ENCODE measurements around the gene EZH1. TPM values are rescaled to one million over a fixed set of nuclear protein-coding genes. Genes with fewer than 3 reads are reported as not detected.
A peak's percentile ranks its signal among the peaks of the same experiment; 100 is the strongest.

EZH1 gene
- polyA plus RNA-seq, 3 donors from 2014 or later = 9.8 to 32.3 (median 19.5) TPM

DNA sequence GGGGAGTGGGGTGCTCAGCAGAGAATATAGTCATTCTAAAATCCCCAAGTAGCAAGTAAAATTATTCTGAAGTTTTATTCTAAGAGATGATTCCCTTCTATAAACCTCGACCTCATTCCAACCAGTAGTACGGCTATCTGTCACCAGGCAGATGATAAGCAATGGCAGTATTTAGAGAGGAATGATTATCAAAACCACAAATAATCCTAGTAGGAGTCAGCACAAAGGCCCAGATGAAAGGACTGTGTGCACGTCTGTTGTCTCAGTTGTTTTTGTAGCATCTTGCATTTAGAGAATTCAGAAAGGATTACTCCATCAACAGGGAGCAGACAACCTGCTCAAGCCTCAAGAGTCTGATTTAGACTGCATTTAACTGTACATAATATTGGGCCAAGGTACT lies 21.2 kb downstream of the EZH1 start:
- peak overlapping the region in 1 of 6 donors; percentile 13 for H3K27ac Mint-ChIP-seq
- H3K4me3 Mint-ChIP-seq = no peak overlapping the region
- H3K36me3 Mint-ChIP-seq = peaks cover 25 to 37% (median 31%) of the 10 kb centered on the region in 3 donors
- no peaks in the 10 kb centered on the region for H3K9me3 Mint-ChIP-seq
- no peak for DNase-seq
- H3K27me3 Mint-ChIP-seq (ENCODE audit: low read depth in 3 of 3) = no peaks in the 10 kb centered on the region
- H3K4me1 Mint-ChIP-seq = peaks cover 0 to 6% of the 10 kb centered on the region in 2 donors

DNA sequence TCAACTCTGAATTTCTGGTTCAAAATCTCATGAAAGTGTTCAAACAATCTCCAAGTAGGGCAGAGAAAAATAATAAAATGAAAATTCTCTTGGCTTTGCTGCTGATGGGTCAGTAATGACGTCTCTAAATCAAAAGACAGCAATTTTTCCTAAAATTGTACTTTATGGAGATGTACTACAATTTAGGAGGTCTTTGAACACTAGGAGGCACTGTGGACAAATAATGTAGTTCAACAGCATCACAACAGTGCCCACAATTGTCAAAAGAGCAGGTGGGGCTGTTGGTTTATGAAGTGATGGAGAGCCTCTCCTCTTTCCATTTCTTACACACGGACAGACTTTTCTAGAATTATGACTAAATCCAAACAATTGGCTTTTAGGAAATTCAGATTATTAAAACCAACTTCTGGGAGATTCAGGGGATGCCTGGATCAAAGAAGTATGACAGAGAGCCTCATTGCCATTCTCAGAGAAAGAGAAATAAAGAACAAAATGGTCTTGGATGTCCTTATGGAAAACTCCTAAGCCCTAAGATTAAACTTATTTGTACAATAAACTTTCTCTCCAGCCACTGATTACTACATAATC lies 23.8 kb downstream of the EZH1 start:
- peak overlapping the region in 3 of 6 donors; percentile 2 to 40 (median 17) for H3K27ac Mint-ChIP-seq
- H3K4me3 Mint-ChIP-seq = no peak overlapping the region
- peaks cover 0 to 1% (median 0%) of the 10 kb centered on the region in 3 donors for H3K27me3 Mint-ChIP-seq (ENCODE audit: low read depth in 3 of 3)
- peaks cover 0 to 6% of the 10 kb centered on the region in 2 donors for H3K4me1 Mint-ChIP-seq
- peak; percentile 49 to 57 (median 50) for DNase-seq
- H3K36me3 Mint-ChIP-seq = peaks cover 35 to 55% (median 45%) of the 10 kb centered on the region in 3 donors
- H3K9me3 Mint-ChIP-seq = no peaks in the 10 kb centered on the region

DNA sequence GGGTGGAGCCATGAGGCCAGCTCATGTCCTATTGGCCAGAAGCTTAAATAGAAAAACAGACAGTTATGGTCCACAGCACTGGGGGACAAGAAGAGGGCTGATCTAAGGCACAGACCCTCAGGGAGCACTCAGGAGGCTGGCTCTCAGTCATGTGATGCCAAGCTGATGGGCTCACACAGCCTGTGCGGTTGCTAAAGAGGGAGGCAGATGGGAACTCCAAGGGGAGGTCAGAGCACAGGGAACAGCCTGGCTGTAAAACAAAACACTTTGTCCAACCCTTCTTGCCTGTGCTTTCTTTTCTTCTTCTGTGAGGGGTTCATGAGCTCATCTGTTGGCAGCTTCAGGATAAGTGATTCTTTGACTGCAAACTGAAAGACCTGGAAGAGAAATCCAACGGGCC lies 35.3 kb downstream of the EZH1 start:
- no peak overlapping the region for H3K27ac Mint-ChIP-seq
- peaks cover 64 to 74% (median 66%) of the 10 kb centered on the region in 3 donors for H3K36me3 Mint-ChIP-seq
- DNase-seq = no peak
- H3K27me3 Mint-ChIP-seq (ENCODE audit: low read depth in 3 of 3) = peaks cover 0 to 1% (median 1%) of the 10 kb centered on the region in 3 donors
- H3K4me1 Mint-ChIP-seq = peaks cover 25 to 32% of the 10 kb centered on the region in 2 donors
- H3K9me3 Mint-ChIP-seq = no peaks in the 10 kb centered on the region
- H3K4me3 Mint-ChIP-seq = no peak overlapping the region

- Mint-ChIP-seq H3K9me3 (no peaks in the 10 kb centered on the region), H3K36me3 (peaks cover 65 to 74% (median 65%) of the 10 kb centered on the region in 3 donors), H3K4me3 (peak overlapping the region in 1 of 5 donors; percentile 6), H3K27me3 (ENCODE audit: low read depth in 3 of 3) (peaks cover 0 to 1% (median 1%) of the 10 kb centered on the region in 3 donors), H3K4me1 (peaks cover 25 to 32% of the 10 kb centered on the region in 2 donors), H3K27ac (no peak overlapping the region)
- no peak for DNase-seq
These were observed 36.3 kb downstream of the EZH1 start for GRCh38 chr17:42708588-42708987.

- Mint-ChIP-seq H3K4me1 (peaks cover 25 to 32% of the 10 kb centered on the region in 2 donors), H3K27me3 (ENCODE audit: low read depth in 3 of 3) (peaks cover 0 to 1% (median 0%) of the 10 kb centered on the region in 3 donors), H3K9me3 (no peaks in the 10 kb centered on the region), H3K36me3 (peaks cover 61 to 80% (median 64%) of the 10 kb centered on the region in 3 donors), H3K27ac (peak overlapping the region in 4 of 6 donors; percentile 2 to 58 (median 42)), H3K4me3 (peak overlapping the region; percentile 13 to 60 (median 50))
- DNase-seq = peak; percentile 35 to 51 (median 35)
These were observed 38.1 kb downstream of the EZH1 start for GRCh38 chr17:42706732-42707131.

- DNase-seq = no peak
- no peaks in the 10 kb centered on the region for H3K9me3 Mint-ChIP-seq
- H3K36me3 Mint-ChIP-seq = peaks cover 49 to 81% (median 50%) of the 10 kb centered on the region in 3 donors
- no peak overlapping the region for H3K27ac Mint-ChIP-seq
- no peak overlapping the region for H3K4me3 Mint-ChIP-seq
- H3K4me1 Mint-ChIP-seq = peaks cover 25 to 32% of the 10 kb centered on the region in 2 donors
- H3K27me3 Mint-ChIP-seq (ENCODE audit: low read depth in 3 of 3) = peaks cover 0 to 1% (median 0%) of the 10 kb centered on the region in 3 donors
These were observed 39.9 kb downstream of the EZH1 start for GRCh38 chr17:42704837-42705494.

DNA sequence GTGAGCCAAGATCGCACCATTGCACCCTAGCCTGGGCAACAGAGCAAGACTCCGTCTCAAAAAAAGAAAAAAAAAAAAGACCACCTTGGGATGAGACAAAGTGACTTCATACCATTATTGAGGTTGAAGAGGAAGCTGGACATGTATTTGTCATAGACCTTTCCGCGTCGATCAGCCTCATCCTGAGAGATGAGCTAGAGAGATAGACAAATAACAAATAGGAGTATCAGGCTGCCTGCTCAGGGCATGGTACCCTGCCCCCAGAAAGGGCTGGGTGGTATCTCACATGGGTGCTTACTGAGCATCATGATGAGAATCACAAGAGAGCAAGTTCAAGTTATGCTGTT lies 40.4 kb downstream of the EZH1 start:
- no peak for DNase-seq
- H3K9me3 Mint-ChIP-seq = no peaks in the 10 kb centered on the region
- no peak overlapping the region for H3K27ac Mint-ChIP-seq
- H3K27me3 Mint-ChIP-seq (ENCODE audit: low read depth in 3 of 3) = peaks cover 0 to 1% (median 0%) of the 10 kb centered on the region in 3 donors
- peaks cover 25 to 31% of the 10 kb centered on the region in 2 donors for H3K4me1 Mint-ChIP-seq
- peaks cover 44 to 76% (median 48%) of the 10 kb centered on the region in 3 donors for H3K36me3 Mint-ChIP-seq
- no peak overlapping the region for H3K4me3 Mint-ChIP-seq

DNA sequence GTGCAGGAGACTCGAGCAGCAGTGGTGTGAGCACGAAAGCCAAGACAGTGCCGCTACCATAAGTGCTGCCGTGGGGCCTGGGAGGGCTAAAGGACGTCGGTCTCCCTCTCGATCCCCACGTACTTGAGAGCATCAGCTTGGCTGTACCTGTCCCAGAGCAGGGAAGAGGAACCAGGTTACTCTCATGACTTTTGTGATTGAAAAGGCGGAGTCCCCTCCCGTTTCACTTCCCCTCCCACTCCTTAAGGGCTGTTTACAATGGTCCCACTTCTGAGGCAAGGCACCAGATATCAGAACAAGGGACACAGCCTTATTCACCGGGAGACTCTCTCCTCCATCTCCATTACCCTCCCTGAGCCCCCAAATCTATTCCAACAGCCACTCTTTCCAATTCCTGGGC lies 42.4 kb downstream of the EZH1 start:
- H3K4me1 Mint-ChIP-seq = peaks cover 12 to 17% of the 10 kb centered on the region in 2 donors
- no peak for DNase-seq
- peaks cover 0 to 1% (median 0%) of the 10 kb centered on the region in 3 donors for H3K27me3 Mint-ChIP-seq (ENCODE audit: low read depth in 3 of 3)
- H3K36me3 Mint-ChIP-seq = peaks cover 27 to 67% (median 35%) of the 10 kb centered on the region in 3 donors
- H3K4me3 Mint-ChIP-seq = no peak overlapping the region
- H3K27ac Mint-ChIP-seq = no peak overlapping the region
- H3K9me3 Mint-ChIP-seq = no peaks in the 10 kb centered on the region

DNA sequence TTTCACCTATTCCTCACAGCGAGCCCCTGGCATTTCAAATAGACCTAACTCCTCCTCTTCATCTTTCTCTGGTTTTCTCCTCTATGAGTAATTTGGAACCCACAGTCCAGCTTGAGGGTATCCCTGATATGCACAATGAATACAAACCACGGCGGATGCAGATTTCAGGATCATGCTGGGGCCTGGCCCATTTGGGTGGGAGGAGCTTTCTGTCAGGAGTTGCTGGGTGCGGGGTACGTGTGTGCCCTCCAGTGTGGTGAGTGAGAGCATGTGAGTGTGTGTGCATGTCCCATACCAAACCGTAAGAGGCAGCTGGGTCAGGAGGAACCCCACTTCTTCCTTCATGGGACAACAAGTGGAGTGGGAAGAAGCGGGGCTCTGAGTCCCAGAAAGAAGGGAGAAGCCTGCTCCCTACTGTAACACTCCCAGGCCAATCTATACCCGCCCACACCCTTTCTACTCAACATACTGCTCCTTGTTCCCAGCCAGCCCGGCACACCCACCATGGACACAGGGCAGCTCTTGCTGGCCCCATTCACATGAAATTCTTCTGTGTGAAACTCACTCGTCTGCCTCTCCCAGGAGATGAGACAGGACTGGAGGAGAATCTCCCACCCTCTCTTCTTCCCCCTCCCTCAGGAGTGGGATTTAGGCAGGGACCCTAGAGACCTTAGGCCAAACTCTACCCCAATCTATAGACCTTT lies 44.1 kb downstream of the EZH1 start:
- Mint-ChIP-seq H3K4me1 (no peaks in the 10 kb centered on the region), H3K4me3 (no peak overlapping the region), H3K9me3 (no peaks in the 10 kb centered on the region), H3K27me3 (ENCODE audit: low read depth in 3 of 3) (no peaks in the 10 kb centered on the region), H3K27ac (peak overlapping the region in 1 of 6 donors; percentile 37), H3K36me3 (peaks cover 21 to 62% (median 28%) of the 10 kb centered on the region in 3 donors)
- no peak for DNase-seq

- Mint-ChIP-seq H3K4me1 (no peaks in the 10 kb centered on the region), H3K27me3 (ENCODE audit: low read depth in 3 of 3) (no peaks in the 10 kb centered on the region), H3K4me3 (no peak overlapping the region), H3K9me3 (no peaks in the 10 kb centered on the region), H3K27ac (no peak overlapping the region), H3K36me3 (peaks cover 13 to 52% (median 21%) of the 10 kb centered on the region in 3 donors)
- DNase-seq = no peak
These were observed 45.5 kb downstream of the EZH1 start for GRCh38 chr17:42699415-42699740.

DNA sequence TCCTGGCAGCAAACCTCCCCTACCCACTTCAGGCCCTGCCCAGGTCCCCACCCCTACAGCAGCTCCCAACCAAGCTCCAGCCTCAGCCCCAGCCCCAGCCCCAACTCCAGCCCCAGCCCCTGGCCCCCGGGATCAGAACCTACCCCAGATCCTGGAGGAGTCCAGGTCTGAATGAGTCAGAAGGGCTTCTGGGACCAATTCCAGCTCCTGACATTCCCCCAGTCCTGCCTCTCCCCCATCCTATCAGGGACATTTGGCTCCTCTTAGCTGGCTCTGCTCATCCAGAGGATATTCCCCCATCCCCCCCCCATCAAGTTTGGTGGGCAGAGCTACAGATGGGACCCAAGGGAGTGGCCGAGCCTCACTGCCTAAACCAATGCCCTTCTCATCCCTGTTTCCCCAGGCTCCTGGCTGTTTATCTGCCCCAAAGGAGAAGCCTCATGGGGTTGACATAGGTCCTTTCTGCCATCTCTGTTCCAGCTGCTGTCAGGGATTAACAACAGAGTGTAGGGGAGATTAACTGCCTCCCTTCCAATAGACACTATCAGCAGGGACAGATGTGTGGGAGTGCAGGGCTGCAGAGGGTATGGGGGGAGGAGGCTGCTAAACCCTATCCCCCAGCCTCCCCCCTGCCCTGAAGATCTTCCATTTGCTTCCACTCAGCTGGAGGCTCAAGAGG lies 46.0 kb downstream of the EZH1 start:
- Mint-ChIP-seq H3K9me3 (no peaks in the 10 kb centered on the region), H3K27me3 (ENCODE audit: low read depth in 3 of 3) (no peaks in the 10 kb centered on the region), H3K36me3 (peaks cover 10 to 49% (median 16%) of the 10 kb centered on the region in 3 donors), H3K27ac (peak overlapping the region in 1 of 6 donors; percentile 50), H3K4me1 (no peaks in the 10 kb centered on the region), H3K4me3 (no peak overlapping the region)
- no peak for DNase-seq

GRCh38 chr17:42697108-42697811 lies 47.6 kb downstream of the EZH1 start:
- peaks cover 0 to 35% (median 3%) of the 10 kb centered on the region in 3 donors for H3K36me3 Mint-ChIP-seq

GRCh38 chr17:42695500-42695899 lies 49.3 kb downstream of the EZH1 start:
- H3K27me3 Mint-ChIP-seq (ENCODE audit: low read depth in 3 of 3) = peaks cover 0 to 4% (median 0%) of the 10 kb centered on the region in 3 donors
- H3K27ac Mint-ChIP-seq = no peak overlapping the region
- peaks cover 0 to 19% (median 3%) of the 10 kb centered on the region in 3 donors for H3K36me3 Mint-ChIP-seq
- no peaks in the 10 kb centered on the region for H3K9me3 Mint-ChIP-seq
- H3K4me3 Mint-ChIP-seq = no peak overlapping the region
- no peak for DNase-seq
- no peaks in the 10 kb centered on the region for H3K4me1 Mint-ChIP-seq

More at GRCh38 chr17:42697108-42697811, 47.6 kb downstream of the EZH1 start:
- Mint-ChIP-seq H3K27me3 (ENCODE audit: low read depth in 3 of 3) (peaks cover 0 to 4% (median 0%) of the 10 kb centered on the region in 3 donors), H3K4me1 (no peaks in the 10 kb centered on the region), H3K4me3 (no peak overlapping the region), H3K9me3 (no peaks in the 10 kb centered on the region), H3K27ac (no peak overlapping the region)
- no peak for DNase-seq
